Upper lobe of right lung (tissue), 1 donor: Measurements from ENCODE around the gene AMPD3. TPM values are rescaled to one million over a fixed set of nuclear protein-coding genes. Genes with fewer than 3 reads are reported as not detected.
A peak's percentile ranks its signal among the peaks of the same experiment; 100 is the strongest.

Source experiments
- ATAC-seq: fragments of 200-7000 bp; cut with Tn5 transposase; one replicate; pipeline ENCODE4 v1.9.1; 2020; ENCODE audit warnings: mild to moderate bottlenecking, moderate library complexity
- DNase-seq: peaks from one replicate; pipeline ENCODE4 v3.0.0-alpha.2; 2020
- H3K27ac ChIP-seq: fragments of 200-600 bp; one replicate; pipeline ENCODE4 v1.8.0; 2022
- H3K27me3 ChIP-seq: fragments of 200-600 bp; one replicate; pipeline ENCODE4 v1.8.0; 2022; ENCODE audit warnings: mild to moderate bottlenecking
- H3K36me3 ChIP-seq: fragments of 200-600 bp; one replicate; pipeline ENCODE4 v1.8.0; 2022
- H3K4me1 ChIP-seq: fragments of 200-600 bp; one replicate; pipeline ENCODE4 v1.8.0; 2022
- H3K4me3 ChIP-seq: fragments of 200-600 bp; one replicate; pipeline ENCODE4 v1.8.0; 2022; ENCODE audit warnings: mild to moderate bottlenecking
- H3K9me3 ChIP-seq: fragments of 200-600 bp; one replicate; pipeline ENCODE4 v1.8.0; 2022
- CTCF ChIP-seq: fragments of 200-600 bp; IDR thresholded peaks from one replicate; pipeline ENCODE4 v1.8.0; 2022; ENCODE audit warnings: antibody characterized with exemption
- intact Hi-C: fragments of 100-400 bp; cut with DNase I; formaldehyde crosslinking; loops from one replicate; pipeline ENCODE4 v1.11.0; 2022
- total RNA-seq: library from RNA; stranded (reverse); fragmentation: NEBNext Ultra II Directional; extraction: Animal tissue kit (Norgen Biotek cat#: 25700); gene quantifications from one replicate; pipeline ENCODE4 v1.2.1, GENCODE V29; 2021
- donor health status: DM: no; HTN: yes; CAD: no; lungs with severe emphysema.

AMPD3 gene
- total RNA-seq, 1 donor from 2014 or later = 11.6 TPM

- no peaks in the 10 kb centered on the region for H3K27me3 ChIP-seq
- no peak overlapping the region for H3K4me3 ChIP-seq
- DNase-seq (no peak), ATAC-seq (peak; percentile 73)
- H3K9me3 ChIP-seq = no peaks in the 10 kb centered on the region
- peaks cover 12% of the 10 kb centered on the region for H3K4me1 ChIP-seq
- intact Hi-C loops = loop anchor here (5.0 kb wide), 1 partner anchor 323 kb away; no protein-coding TSS in a partner anchor
- TF ChIP-seq CTCF = no peak
- H3K36me3 ChIP-seq = no peaks in the 10 kb centered on the region
- no peak overlapping the region for H3K27ac ChIP-seq
Observed at GRCh38 chr11:10414659-10415058, 40.4 kb upstream of the AMPD3 start.

GRCh38 chr11:10415817-10416392, 39.2 kb upstream of the AMPD3 start:
- H3K36me3 ChIP-seq = no peaks in the 10 kb centered on the region
- H3K27ac ChIP-seq = no peak overlapping the region
- ATAC-seq (no peak), DNase-seq (no peak)
- TF ChIP-seq CTCF = no peak
- H3K9me3 ChIP-seq = no peaks in the 10 kb centered on the region
- no peak overlapping the region for H3K4me3 ChIP-seq
- H3K4me1 ChIP-seq = peaks cover 12% of the 10 kb centered on the region
- intact Hi-C loops = no loop called here
- H3K27me3 ChIP-seq = no peaks in the 10 kb centered on the region

GRCh38 chr11:10418259-10418949, 36.7 kb upstream of the AMPD3 start:
- no peak for DNase-seq
- no peaks in the 10 kb centered on the region for H3K9me3 ChIP-seq
- intact Hi-C loops = no loop called here
- peaks cover 12% of the 10 kb centered on the region for H3K4me1 ChIP-seq
- no peaks in the 10 kb centered on the region for H3K36me3 ChIP-seq
- no peaks in the 10 kb centered on the region for H3K27me3 ChIP-seq
- no peak for TF ChIP-seq CTCF
- ATAC-seq = no peak
- no peak overlapping the region for H3K27ac ChIP-seq
- H3K4me3 ChIP-seq = no peak overlapping the region

- Histone ChIP-seq H3K4me1 (peaks cover 11% of the 10 kb centered on the region), H3K4me3 (no peak overlapping the region), H3K27ac (no peak overlapping the region), H3K36me3 (no peaks in the 10 kb centered on the region), H3K27me3 (no peaks in the 10 kb centered on the region), H3K9me3 (no peaks in the 10 kb centered on the region)
- ATAC-seq (no peak), DNase-seq (no peak)
- TF ChIP-seq CTCF = no peak
- intact Hi-C loops = no loop called here
Observed at GRCh38 chr11:10418950-10419310, 36.1 kb upstream of the AMPD3 start.

- H3K36me3 ChIP-seq = no peaks in the 10 kb centered on the region
- no peaks in the 10 kb centered on the region for H3K4me1 ChIP-seq
- intact Hi-C loops = no loop called here
- no peak for TF ChIP-seq CTCF
- H3K4me3 ChIP-seq = no peak overlapping the region
- H3K27me3 ChIP-seq = no peaks in the 10 kb centered on the region
- no peaks in the 10 kb centered on the region for H3K9me3 ChIP-seq
- no peak overlapping the region for H3K27ac ChIP-seq
- DNase-seq (no peak), ATAC-seq (no peak)
Observed at GRCh38 chr11:10426475-10426874, 28.6 kb upstream of the AMPD3 start.
